Suprapubic skin (tissue), 4 donors: ENCODE data around the gene SEC22A. TPM values are rescaled to one million over a fixed set of nuclear protein-coding genes. Genes with fewer than 3 reads are reported as not detected.

ENCODE experiments used
- DNase-seq, 2 donors: peaks; one replicate each; pipeline ENCODE4 v3.0.0-alpha.2; 2019; ENCODE audit warnings: low spot score in 2 of 2
- H3K27ac ChIP-seq: fragments of 200-600 bp; sonication (generic); one replicate; pipeline ENCODE4 v1.5.1; 2019
- H3K27me3 ChIP-seq: fragments of 200-600 bp; sonication (generic); one replicate; pipeline ENCODE4 v1.5.1; 2019
- H3K36me3 ChIP-seq: fragments of 200-600 bp; sonication (generic); one replicate; pipeline ENCODE4 v1.5.1; 2019
- H3K4me1 ChIP-seq: fragments of 200-600 bp; sonication (generic); one replicate; pipeline ENCODE4 v1.5.1; 2019
- H3K4me3 ChIP-seq: fragments of 200-600 bp; sonication (generic); one replicate; pipeline ENCODE4 v1.5.1; 2019; ENCODE audit warnings: mild to moderate bottlenecking
- H3K9me3 ChIP-seq: fragments of 200-600 bp; sonication (generic); one replicate; pipeline ENCODE4 v1.5.1; 2019
- EP300 ChIP-seq: sonication (generic); formaldehyde crosslinking; IDR thresholded peaks from one replicate; pipeline ENCODE4 v1.6.1; 2017; ENCODE audit warnings: antibody characterized with exemption
- POLR2A ChIP-seq, 2 donors: fragments of 450-650 bp; IDR thresholded peaks; one replicate each; pipeline ENCODE4 v1.6.1; 2017; ENCODE audit warnings: antibody characterized with exemption in 2 of 2, mild to moderate bottlenecking in 2 of 2, moderate library complexity in 2 of 2
- POLR2AphosphoS5 ChIP-seq, 3 donors: sonication (generic); formaldehyde crosslinking; IDR thresholded peaks; one replicate each; pipeline ENCODE4 v1.6.1; 2017; ENCODE audit warnings: antibody characterized with exemption in 3 of 3
- WGBS: methylation state at CpG from one replicate; pipeline ENCODE4 v1.1.5; 2018; 5-methylcytosine and 5-hydroxymethylcytosine counted together
- total RNA-seq, 4 donors: library from RNA; depleted of rRNA; stranded (reverse); fragments of >200 nt; gene quantifications; one replicate each; pipeline ENCODE4 v1.1.0, GENCODE V29; 2016
- TF ChIP-seq, protein P1 (sequence below), 2 donors: fragments of 200-600 bp in 1 of 2; fragments of 450-650 bp in 1 of 2; sonication (generic) in 1 of 2; IDR thresholded peaks; one replicate each; pipeline ENCODE4 v1.5.1; 2016 to 2019; ENCODE audit warnings: antibody characterized with exemption in 2 of 2, mild to moderate bottlenecking in 1 of 2, moderate library complexity in 1 of 2

Gene SEC22A
- total RNA-seq, 4 donors from 2014 or later, result 20.1 to 43.1 (median 28.7) TPM

DNA sequence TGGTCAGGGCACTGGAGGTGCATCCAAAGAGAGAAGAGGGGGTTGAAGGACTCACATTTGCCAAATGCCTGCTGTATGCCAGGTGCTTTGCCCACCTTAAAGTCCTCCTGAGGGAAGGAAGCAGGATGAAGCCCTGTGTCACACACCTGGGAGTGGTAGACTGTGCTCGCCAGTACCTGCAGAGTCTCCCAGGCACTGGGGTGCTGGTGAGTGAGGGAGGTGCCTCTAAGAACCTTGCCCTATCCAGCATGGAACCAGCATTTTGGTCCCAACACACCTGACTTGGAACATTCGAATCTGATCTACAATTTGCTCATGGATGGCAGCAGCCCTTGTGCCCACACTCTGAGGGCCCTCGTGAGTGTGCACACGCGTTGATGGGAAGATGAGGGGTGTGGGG, 76.7 kb downstream of the SEC22A start:
- no peaks in the 10 kb centered on the region for H3K36me3 ChIP-seq

DNA sequence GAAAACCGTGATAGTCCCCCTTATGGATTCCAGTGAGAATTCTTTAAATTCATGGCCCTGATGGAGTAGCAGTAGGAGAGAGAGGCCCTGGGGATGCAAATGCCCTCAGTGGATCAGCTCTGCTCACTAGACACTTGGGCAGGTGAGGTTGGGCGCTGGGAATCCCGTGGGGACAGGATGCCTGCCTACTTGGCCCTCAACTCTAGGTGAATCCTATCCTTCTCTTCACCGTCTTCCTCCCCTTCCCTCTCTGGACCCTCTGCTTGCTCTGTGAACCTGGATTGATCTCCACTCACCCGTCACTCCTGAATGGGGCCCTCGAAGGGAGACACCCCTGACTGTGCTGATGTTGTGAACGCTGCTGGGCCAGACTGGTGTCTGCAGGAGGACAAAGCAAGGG, 77.4 kb downstream of the SEC22A start:
- H3K27me3 ChIP-seq, result no peaks in the 10 kb centered on the region
- no peak overlapping the region for H3K4me3 ChIP-seq
- WGBS, result 81% methylated on average over 7 of the region's 7 CpGs
- TF ChIP-seq EP300, result no peak
- H3K27ac ChIP-seq, result no peak overlapping the region
- H3K9me3 ChIP-seq, result no peaks in the 10 kb centered on the region
- no peak for DNase-seq
- H3K36me3 ChIP-seq, result no peaks in the 10 kb centered on the region
- no peaks in the 10 kb centered on the region for H3K4me1 ChIP-seq

More for the DNA sequence above, 76.7 kb downstream of the SEC22A start:
- 88% methylated on average over 5 of the region's 5 CpGs for WGBS
- Histone ChIP-seq H3K4me3 (no peak overlapping the region), H3K4me1 (peaks cover 2% of the 10 kb centered on the region), H3K9me3 (no peaks in the 10 kb centered on the region), H3K27me3 (no peaks in the 10 kb centered on the region), H3K27ac (no peak overlapping the region)
- TF ChIP-seq POLR2A (IDR thresholded peaks at IDR 0.05) (no peak), POLR2AphosphoS5 (IDR thresholded peaks at IDR 0.05) (no peak), EP300 (no peak)
- TF ChIP-seq, protein P1, sequence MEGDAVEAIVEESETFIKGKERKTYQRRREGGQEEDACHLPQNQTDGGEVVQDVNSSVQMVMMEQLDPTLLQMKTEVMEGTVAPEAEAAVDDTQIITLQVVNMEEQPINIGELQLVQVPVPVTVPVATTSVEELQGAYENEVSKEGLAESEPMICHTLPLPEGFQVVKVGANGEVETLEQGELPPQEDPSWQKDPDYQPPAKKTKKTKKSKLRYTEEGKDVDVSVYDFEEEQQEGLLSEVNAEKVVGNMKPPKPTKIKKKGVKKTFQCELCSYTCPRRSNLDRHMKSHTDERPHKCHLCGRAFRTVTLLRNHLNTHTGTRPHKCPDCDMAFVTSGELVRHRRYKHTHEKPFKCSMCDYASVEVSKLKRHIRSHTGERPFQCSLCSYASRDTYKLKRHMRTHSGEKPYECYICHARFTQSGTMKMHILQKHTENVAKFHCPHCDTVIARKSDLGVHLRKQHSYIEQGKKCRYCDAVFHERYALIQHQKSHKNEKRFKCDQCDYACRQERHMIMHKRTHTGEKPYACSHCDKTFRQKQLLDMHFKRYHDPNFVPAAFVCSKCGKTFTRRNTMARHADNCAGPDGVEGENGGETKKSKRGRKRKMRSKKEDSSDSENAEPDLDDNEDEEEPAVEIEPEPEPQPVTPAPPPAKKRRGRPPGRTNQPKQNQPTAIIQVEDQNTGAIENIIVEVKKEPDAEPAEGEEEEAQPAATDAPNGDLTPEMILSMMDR (IDR thresholded peaks at IDR 0.05), result no peak
- no peak for DNase-seq

DNA sequence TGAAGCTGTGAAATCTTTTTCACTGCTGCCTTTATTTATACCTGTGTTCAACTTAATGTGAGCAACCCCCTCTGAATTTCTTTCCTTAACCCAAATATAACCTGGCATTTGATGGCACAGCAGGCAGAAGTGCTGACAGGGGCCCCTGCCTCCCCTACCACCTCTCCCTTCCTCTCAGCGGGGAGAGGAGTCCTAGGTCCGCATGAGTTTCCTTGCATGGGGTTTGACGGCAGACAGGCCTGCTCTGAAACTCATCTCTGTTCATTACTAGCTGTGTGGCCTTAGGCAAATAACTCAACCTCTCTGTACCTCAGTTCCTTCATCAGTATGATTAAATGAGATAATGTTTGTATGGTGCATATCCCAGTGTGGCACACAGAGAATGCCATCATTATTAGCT, 79.7 kb downstream of the SEC22A start:
- Histone ChIP-seq H3K9me3 (no peaks in the 10 kb centered on the region), H3K36me3 (no peaks in the 10 kb centered on the region), H3K27ac (no peak overlapping the region), H3K4me1 (no peaks in the 10 kb centered on the region), H3K27me3 (no peaks in the 10 kb centered on the region), H3K4me3 (no peak overlapping the region)
- no peak for DNase-seq
- 83% methylated on average over 3 of the region's 3 CpGs for WGBS
- TF ChIP-seq, protein P1 (IDR thresholded peaks at IDR 0.05), result no peak
- no peak for TF ChIP-seq POLR2A (IDR thresholded peaks at IDR 0.05)
- TF ChIP-seq POLR2AphosphoS5 (IDR thresholded peaks at IDR 0.05), result no peak
- TF ChIP-seq EP300, result no peak

DNA sequence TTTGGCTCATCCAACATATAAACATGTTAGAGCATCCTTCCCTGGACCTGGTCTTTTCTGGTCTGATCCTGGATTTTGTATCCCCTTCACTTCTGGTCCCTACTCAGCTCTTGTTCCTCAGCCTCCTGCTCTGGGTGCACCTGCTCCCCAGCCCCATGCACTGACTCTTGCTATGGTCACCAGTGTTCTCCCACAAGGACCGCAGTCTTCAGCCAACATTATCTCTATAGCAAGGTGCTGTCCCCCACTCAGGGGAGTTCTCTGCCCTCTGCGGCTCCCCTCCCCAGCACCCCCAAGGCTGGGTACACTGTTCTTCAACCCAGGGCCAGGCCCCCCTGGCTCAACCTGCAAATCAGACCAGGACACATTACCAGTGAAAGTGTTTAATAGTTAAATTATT, 80.2 kb downstream of the SEC22A start:
- H3K4me1 ChIP-seq, result no peaks in the 10 kb centered on the region
- DNase-seq, result no peak
- H3K27ac ChIP-seq, result no peak overlapping the region
- 91% methylated on average over 2 of the region's 2 CpGs for WGBS
- H3K36me3 ChIP-seq, result no peaks in the 10 kb centered on the region
- H3K9me3 ChIP-seq, result no peaks in the 10 kb centered on the region
- H3K4me3 ChIP-seq, result no peak overlapping the region
- no peaks in the 10 kb centered on the region for H3K27me3 ChIP-seq
- TF ChIP-seq POLR2A (IDR thresholded peaks at IDR 0.05) (no peak), EP300 (no peak), POLR2AphosphoS5 (IDR thresholded peaks at IDR 0.05) (no peak)
- TF ChIP-seq, protein P1 (IDR thresholded peaks at IDR 0.05), result no peak

DNA sequence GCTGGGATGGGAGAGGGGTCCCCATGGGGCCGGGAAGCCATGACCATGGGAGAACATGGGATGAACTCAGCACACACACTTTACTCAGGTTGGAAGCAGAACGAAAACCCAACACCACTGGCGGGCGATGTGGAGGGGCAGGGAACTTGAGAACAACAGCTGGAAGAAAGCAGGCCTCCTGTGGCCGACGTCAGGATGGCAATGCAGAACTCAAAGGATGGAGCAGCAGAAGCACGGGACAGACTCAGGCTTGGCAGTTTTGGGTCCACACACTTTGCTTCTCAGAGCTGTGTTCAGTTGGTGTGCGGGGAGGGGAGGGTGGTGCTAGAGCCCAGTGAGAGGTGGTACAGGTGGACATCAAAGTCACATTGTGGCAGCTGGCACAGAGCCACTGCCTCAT, 80.7 kb downstream of the SEC22A start:
- H3K4me3 ChIP-seq, result no peak overlapping the region
- no peaks in the 10 kb centered on the region for H3K27me3 ChIP-seq
- TF ChIP-seq POLR2A (IDR thresholded peaks at IDR 0.05), result no peak
- TF ChIP-seq EP300, result no peak
- TF ChIP-seq, protein P1 (IDR thresholded peaks at IDR 0.05), result no peak
- no peak for TF ChIP-seq POLR2AphosphoS5 (IDR thresholded peaks at IDR 0.05)
- no peaks in the 10 kb centered on the region for H3K4me1 ChIP-seq
- no peaks in the 10 kb centered on the region for H3K9me3 ChIP-seq
- no peaks in the 10 kb centered on the region for H3K36me3 ChIP-seq
- H3K27ac ChIP-seq, result no peak overlapping the region
- no peak for DNase-seq
- 80% methylated on average over 8 of the region's 8 CpGs for WGBS

DNA sequence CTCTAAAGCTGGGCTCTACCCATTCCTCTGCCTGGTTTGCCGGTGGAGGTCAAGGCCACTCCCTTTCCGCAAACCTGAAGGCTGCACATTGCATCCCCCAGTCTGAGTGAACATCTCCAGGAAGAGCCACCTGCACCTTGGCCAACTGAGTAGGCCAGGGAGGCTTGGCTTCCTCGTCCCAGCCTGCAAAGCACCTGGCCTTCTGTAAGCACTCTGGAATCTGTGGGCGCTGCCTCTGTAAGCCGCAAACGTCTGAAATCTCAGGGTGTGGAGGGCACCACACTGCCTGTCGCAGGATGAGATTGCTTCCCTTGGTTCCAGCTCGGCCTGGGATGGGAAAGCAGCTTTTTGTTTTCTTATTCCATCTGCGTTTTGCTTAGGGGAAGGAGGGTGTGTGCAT, 81.3 kb downstream of the SEC22A start:
- Histone ChIP-seq H3K9me3 (no peaks in the 10 kb centered on the region), H3K36me3 (no peaks in the 10 kb centered on the region), H3K4me1 (no peaks in the 10 kb centered on the region), H3K27me3 (no peaks in the 10 kb centered on the region), H3K27ac (no peak overlapping the region), H3K4me3 (no peak overlapping the region)
- no peak for DNase-seq
- 73% methylated on average over 9 of the region's 9 CpGs for WGBS
- TF ChIP-seq, protein P1 (IDR thresholded peaks at IDR 0.05), result no peak
- TF ChIP-seq POLR2AphosphoS5 (IDR thresholded peaks at IDR 0.05), result no peak
- TF ChIP-seq EP300, result no peak
- no peak for TF ChIP-seq POLR2A (IDR thresholded peaks at IDR 0.05)
